Dendritic cell treated with granulocyte-macrophage colony-stimulating factor and Interleukin-4, amounts not matched to agents 40 ng/mL and 50 ng/mL, for 4 days (primary cell): ENCODE measurements around the gene CXCL1.

Source experiments
- H3K27ac Mint-ChIP-seq: one replicate; pipeline ENCODE4 v1.8.0; 2022; ENCODE audit warnings: mild to moderate bottlenecking, mixed read lengths
- H3K27me3 Mint-ChIP-seq: one replicate; pipeline ENCODE4 v1.8.0; 2022; ENCODE audit warnings: mild to moderate bottlenecking, mixed read lengths
- H3K36me3 Mint-ChIP-seq: one replicate; pipeline ENCODE4 v1.8.0; 2022; ENCODE audit warnings: low read depth, mixed read lengths
- H3K4me1 Mint-ChIP-seq: one replicate; pipeline ENCODE4 v1.8.0; 2022; ENCODE audit warnings: low read depth, mixed read lengths
- H3K4me3 Mint-ChIP-seq: one replicate; pipeline ENCODE4 v1.8.0; 2022; ENCODE audit warnings: mild to moderate bottlenecking, moderate library complexity, mixed read lengths
- H3K9me3 Mint-ChIP-seq: one replicate; pipeline ENCODE4 v1.8.0; 2022; ENCODE audit warnings: mixed read lengths
- intact Hi-C: fragments of 100-400 bp; cut with micrococcal nuclease; formaldehyde crosslinking; loops from one replicate; pipeline ENCODE4 v1.15.0; 2022

CXCL1 gene

DNA sequence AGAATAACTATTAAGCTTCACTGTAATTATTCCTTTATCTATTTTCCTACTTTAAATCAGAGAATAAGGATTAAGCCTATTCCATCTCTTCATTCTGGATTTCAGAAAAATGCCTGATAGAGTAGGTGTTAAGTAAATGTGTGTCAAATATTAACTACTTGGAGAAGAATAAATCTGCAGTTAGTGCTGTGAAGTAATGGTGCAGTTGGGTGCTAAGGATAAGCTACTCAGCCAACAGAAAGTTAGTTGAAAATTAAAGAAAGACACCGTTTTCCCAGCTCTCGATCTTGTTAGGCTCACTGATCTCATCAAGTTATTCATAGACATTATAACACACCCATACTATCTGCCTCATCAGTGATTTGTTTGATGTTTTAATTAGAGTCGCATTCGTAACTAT is 9.0 kb upstream of the CXCL1 start:
- H3K4me3 Mint-ChIP-seq: no peak overlapping the region
- H3K4me1 Mint-ChIP-seq: no peaks in the 10 kb centered on the region
- no peaks in the 10 kb centered on the region for H3K9me3 Mint-ChIP-seq
- no peak overlapping the region for H3K27ac Mint-ChIP-seq
- intact Hi-C loops: loop anchor here (10.0 kb wide), 1 partner anchor 125 kb away; no protein-coding TSS in a partner anchor
- H3K36me3 Mint-ChIP-seq: no peaks in the 10 kb centered on the region
- peaks cover 2% of the 10 kb centered on the region for H3K27me3 Mint-ChIP-seq

- Mint-ChIP-seq H3K9me3 (no peaks in the 10 kb centered on the region), H3K4me1 (no peaks in the 10 kb centered on the region), H3K36me3 (no peaks in the 10 kb centered on the region), H3K27me3 (no peaks in the 10 kb centered on the region), H3K4me3 (no peak overlapping the region), H3K27ac (no peak overlapping the region)
- intact Hi-C loops: loop anchor here (10.0 kb wide), 1 partner anchor 126 kb away; no protein-coding TSS in a partner anchor
Measured at GRCh38 chr4:73860917-73861316, 8.3 kb upstream of the CXCL1 start.

- no peaks in the 10 kb centered on the region for H3K27me3 Mint-ChIP-seq
- no peaks in the 10 kb centered on the region for H3K4me1 Mint-ChIP-seq
- H3K4me3 Mint-ChIP-seq: no peak overlapping the region
- H3K9me3 Mint-ChIP-seq: no peaks in the 10 kb centered on the region
- H3K36me3 Mint-ChIP-seq: no peaks in the 10 kb centered on the region
- H3K27ac Mint-ChIP-seq: no peak overlapping the region
- intact Hi-C loops: loop anchor here (10.0 kb wide), 1 partner anchor 128 kb away; no protein-coding TSS in a partner anchor
Measured at GRCh38 chr4:73862322-73862721, 6.9 kb upstream of the CXCL1 start.

DNA sequence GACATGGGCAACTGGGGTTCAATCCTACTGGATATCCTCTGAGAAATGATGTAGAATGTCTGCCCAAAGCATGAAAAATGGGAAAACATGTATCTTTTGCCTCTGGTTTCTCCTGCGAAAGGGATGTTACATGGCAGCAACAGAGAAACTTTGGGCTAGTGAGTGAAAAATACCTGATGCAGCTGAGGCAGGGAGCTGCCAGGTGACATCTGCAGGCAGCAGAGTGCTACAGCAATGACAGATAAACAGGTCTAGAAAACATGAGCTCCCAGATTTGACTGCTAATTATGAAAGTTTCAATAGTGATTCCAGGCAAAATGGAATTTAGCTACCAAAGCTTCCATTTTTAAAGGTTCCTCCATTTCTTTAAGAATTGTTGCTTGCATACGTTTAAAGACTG is 4.8 kb upstream of the CXCL1 start:
- H3K27me3 Mint-ChIP-seq: peaks cover 11% of the 10 kb centered on the region
- H3K4me1 Mint-ChIP-seq: peaks cover 13% of the 10 kb centered on the region
- H3K27ac Mint-ChIP-seq: no peak overlapping the region
- H3K9me3 Mint-ChIP-seq: no peaks in the 10 kb centered on the region
- H3K36me3 Mint-ChIP-seq: peaks cover 3% of the 10 kb centered on the region
- intact Hi-C loops: loop anchor here (10.0 kb wide), 1 partner anchor 130 kb away; no protein-coding TSS in a partner anchor
- H3K4me3 Mint-ChIP-seq: no peak overlapping the region

DNA sequence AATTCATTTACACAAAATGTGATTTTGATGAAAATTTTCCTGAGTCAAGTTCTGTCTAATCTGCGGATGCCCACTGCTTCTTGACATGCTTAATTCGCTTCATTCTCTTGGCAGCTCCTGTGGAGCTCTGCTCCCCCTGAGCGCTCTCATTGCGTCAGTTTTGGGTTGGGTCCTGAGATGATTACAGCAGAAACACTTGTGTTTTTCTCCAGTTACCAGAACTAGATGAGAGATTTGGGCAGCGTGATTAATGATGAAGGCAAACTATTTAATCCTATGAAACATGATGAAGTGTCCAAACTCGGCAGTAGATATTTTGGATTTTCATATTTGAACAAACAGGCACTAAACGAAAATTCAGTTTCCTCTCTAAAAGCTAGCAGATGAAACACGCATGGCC is 4.2 kb upstream of the CXCL1 start:
- Mint-ChIP-seq H3K27me3 (peaks cover 16% of the 10 kb centered on the region), H3K4me1 (peaks cover 19% of the 10 kb centered on the region), H3K9me3 (no peaks in the 10 kb centered on the region), H3K36me3 (peaks cover 5% of the 10 kb centered on the region), H3K4me3 (no peak overlapping the region), H3K27ac (no peak overlapping the region)
- intact Hi-C loops: loop anchor here (10.0 kb wide), 1 partner anchor 130 kb away; no protein-coding TSS in a partner anchor

DNA sequence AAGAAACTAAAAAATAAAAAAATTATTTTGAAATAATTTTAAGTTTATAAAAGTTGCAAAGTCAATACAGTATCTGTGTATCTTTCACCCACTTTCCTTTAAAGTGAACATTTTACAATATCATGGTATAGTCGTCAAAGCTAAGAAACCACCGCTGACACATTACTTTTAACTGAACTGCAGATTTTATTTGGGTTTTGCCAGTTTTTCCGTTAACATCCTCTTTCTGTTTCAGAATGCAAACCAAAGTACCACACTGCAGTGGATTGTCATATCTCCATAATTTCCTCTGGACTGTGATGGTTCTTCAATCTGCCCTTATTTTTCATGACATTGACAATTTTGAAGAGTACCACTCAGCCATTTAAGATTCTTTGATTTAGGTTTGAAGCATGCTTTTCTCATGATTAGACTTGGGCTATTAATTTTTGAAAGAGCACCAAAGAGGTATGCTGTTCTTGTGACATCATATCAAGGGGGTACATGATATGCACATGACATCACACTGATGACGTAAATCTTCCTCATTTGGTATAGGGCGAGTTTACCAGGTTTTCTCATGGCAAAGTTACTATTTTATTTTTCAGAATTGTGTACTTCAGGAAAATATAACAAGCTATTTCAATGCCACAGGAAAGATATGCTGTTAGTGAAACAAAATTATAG is 3.6 kb upstream of the CXCL1 start:
- H3K4me1 Mint-ChIP-seq: peaks cover 25% of the 10 kb centered on the region
- H3K36me3 Mint-ChIP-seq: peaks cover 5% of the 10 kb centered on the region
- intact Hi-C loops: loop anchor here (10.0 kb wide), 1 partner anchor 131 kb away; no protein-coding TSS in a partner anchor
- H3K4me3 Mint-ChIP-seq: no peak overlapping the region
- peaks cover 16% of the 10 kb centered on the region for H3K27me3 Mint-ChIP-seq
- H3K27ac Mint-ChIP-seq: no peak overlapping the region
- no peaks in the 10 kb centered on the region for H3K9me3 Mint-ChIP-seq

- H3K27me3 Mint-ChIP-seq: peaks cover 16% of the 10 kb centered on the region
- H3K9me3 Mint-ChIP-seq: no peaks in the 10 kb centered on the region
- H3K36me3 Mint-ChIP-seq: peaks cover 5% of the 10 kb centered on the region
- H3K27ac Mint-ChIP-seq: no peak overlapping the region
- intact Hi-C loops: loop anchor here (10.0 kb wide), 1 partner anchor 131 kb away; no protein-coding TSS in a partner anchor
- H3K4me3 Mint-ChIP-seq: no peak overlapping the region
- H3K4me1 Mint-ChIP-seq: peaks cover 25% of the 10 kb centered on the region
Measured at GRCh38 chr4:73866246-73866645, 2.9 kb upstream of the CXCL1 start.

GRCh38 chr4:73867783-73868182 is 1.4 kb upstream of the CXCL1 start:
- peaks cover 16% of the 10 kb centered on the region for H3K27me3 Mint-ChIP-seq
- no peak overlapping the region for H3K4me3 Mint-ChIP-seq
- peaks cover 27% of the 10 kb centered on the region for H3K4me1 Mint-ChIP-seq
- peaks cover 4% of the 10 kb centered on the region for H3K9me3 Mint-ChIP-seq
- intact Hi-C loops: loop anchor here (10.0 kb wide), 1 partner anchor 133 kb away; no protein-coding TSS in a partner anchor
- H3K36me3 Mint-ChIP-seq: peaks cover 5% of the 10 kb centered on the region
- no peak overlapping the region for H3K27ac Mint-ChIP-seq

GRCh38 chr4:73868206-73869129 is 725 bp upstream of the CXCL1 start:
- Mint-ChIP-seq H3K36me3 (peaks cover 5% of the 10 kb centered on the region), H3K27me3 (peaks cover 16% of the 10 kb centered on the region), H3K9me3 (peaks cover 9% of the 10 kb centered on the region), H3K27ac (peak overlapping the region; percentile 90), H3K4me3 (peak overlapping the region; percentile 90), H3K4me1 (peaks cover 33% of the 10 kb centered on the region)
- intact Hi-C loops: loop anchor here (10.0 kb wide), 1 partner anchor 134 kb away; no protein-coding TSS in a partner anchor

DNA sequence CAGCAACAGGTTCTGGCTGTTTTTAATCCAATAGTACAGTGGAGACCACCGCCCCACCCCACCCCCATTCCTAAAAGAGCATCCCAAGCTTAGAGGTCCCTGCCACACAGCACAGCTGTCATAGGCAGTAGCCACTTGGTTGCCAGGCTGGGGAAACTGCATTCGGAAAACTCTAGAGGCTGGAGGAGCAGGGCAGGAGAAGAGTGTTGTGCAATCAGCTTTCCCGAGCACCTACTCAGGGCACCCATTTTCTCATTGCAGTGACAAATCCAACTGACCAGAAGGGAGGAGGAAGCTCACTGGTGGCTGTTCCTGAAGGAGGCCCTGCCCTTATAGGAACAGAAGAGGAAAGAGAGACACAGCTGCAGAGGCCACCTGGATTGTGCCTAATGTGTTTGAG is 1.1 kb downstream of the CXCL1 start:
- peaks cover 5% of the 10 kb centered on the region for H3K36me3 Mint-ChIP-seq
- H3K4me3 Mint-ChIP-seq: no peak overlapping the region
- intact Hi-C loops: no loop called here
- peaks cover 22% of the 10 kb centered on the region for H3K9me3 Mint-ChIP-seq
- H3K4me1 Mint-ChIP-seq: peaks cover 46% of the 10 kb centered on the region
- peaks cover 16% of the 10 kb centered on the region for H3K27me3 Mint-ChIP-seq
- no peak overlapping the region for H3K27ac Mint-ChIP-seq

DNA sequence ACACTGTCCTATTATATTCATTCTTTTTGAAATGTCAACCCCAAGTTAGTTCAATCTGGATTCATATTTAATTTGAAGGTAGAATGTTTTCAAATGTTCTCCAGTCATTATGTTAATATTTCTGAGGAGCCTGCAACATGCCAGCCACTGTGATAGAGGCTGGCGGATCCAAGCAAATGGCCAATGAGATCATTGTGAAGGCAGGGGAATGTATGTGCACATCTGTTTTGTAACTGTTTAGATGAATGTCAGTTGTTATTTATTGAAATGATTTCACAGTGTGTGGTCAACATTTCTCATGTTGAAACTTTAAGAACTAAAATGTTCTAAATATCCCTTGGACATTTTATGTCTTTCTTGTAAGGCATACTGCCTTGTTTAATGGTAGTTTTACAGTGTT is 1.6 kb downstream of the CXCL1 start:
- peaks cover 16% of the 10 kb centered on the region for H3K27me3 Mint-ChIP-seq
- H3K36me3 Mint-ChIP-seq: peaks cover 5% of the 10 kb centered on the region
- H3K9me3 Mint-ChIP-seq: peaks cover 22% of the 10 kb centered on the region
- intact Hi-C loops: no loop called here
- no peak overlapping the region for H3K27ac Mint-ChIP-seq
- H3K4me3 Mint-ChIP-seq: no peak overlapping the region
- H3K4me1 Mint-ChIP-seq: peaks cover 46% of the 10 kb centered on the region

GRCh38 chr4:73871511-73872310 is 2.5 kb downstream of the CXCL1 start:
- peaks cover 16% of the 10 kb centered on the region for H3K27me3 Mint-ChIP-seq
- no peak overlapping the region for H3K4me3 Mint-ChIP-seq
- peaks cover 22% of the 10 kb centered on the region for H3K9me3 Mint-ChIP-seq
- H3K36me3 Mint-ChIP-seq: peaks cover 5% of the 10 kb centered on the region
- peaks cover 46% of the 10 kb centered on the region for H3K4me1 Mint-ChIP-seq
- H3K27ac Mint-ChIP-seq: no peak overlapping the region
- intact Hi-C loops: no loop called here

GRCh38 chr4:73872316-73873108 is 3.3 kb downstream of the CXCL1 start:
- Mint-ChIP-seq H3K27ac (no peak overlapping the region), H3K4me1 (peaks cover 46% of the 10 kb centered on the region), H3K27me3 (peaks cover 16% of the 10 kb centered on the region), H3K4me3 (no peak overlapping the region), H3K9me3 (peaks cover 22% of the 10 kb centered on the region), H3K36me3 (peaks cover 5% of the 10 kb centered on the region)
- intact Hi-C loops: no loop called here
